Measurements from ENCODE around the gene RBM34. TPM values are rescaled to one million over a fixed set of nuclear protein-coding genes. Genes with fewer than 3 reads are reported as not detected.
"Not testable (repeated sequence)": the region's sequence is repeated elsewhere in the genome, so short reads cannot be mapped to it uniquely, and the experiment has no call there.

RBM34 gene
- polyA plus RNA-seq, 3 donors, result 20.5 to 25.7 (median 22.5) TPM

- Histone ChIP-seq H3K27ac (ENCODE audit: low read depth in 1 of 2, low read length in 2 of 2) (no peak overlapping the region), H3K9ac (ENCODE audit: insufficient read depth, low read length, poor library complexity, severe bottlenecking) (no peak overlapping the region), H3K9me3 (replicated peaks in 1 of 2; ENCODE audit: control insufficient read depth in 1 of 2, insufficient read depth in 1 of 2, low read length in 2 of 2) (no peaks in the 10 kb centered on the region), H2AFZ (ENCODE audit: insufficient read depth, low read depth, low read length, poor library complexity, severe bottlenecking) (peak overlapping the region; percentile 29), H3K4me1 (ENCODE audit: control insufficient read depth in 1 of 2, insufficient read depth in 2 of 2, low read length in 2 of 2) (peaks cover 18 to 19% of the 10 kb centered on the region in 2 donors), H3K4me3 (replicated peaks in 1 of 3; ENCODE audit: low read depth in 2 of 3, low read length in 3 of 3) (no peak overlapping the region), H3K4me2 (replicated peaks; ENCODE audit: extremely low read depth, low read length, poor library complexity, severe bottlenecking) (no peak overlapping the region), H3K79me2 (ENCODE audit: insufficient read depth, low read length) (no peaks in the 10 kb centered on the region), H4K20me1 (ENCODE audit: insufficient read depth, low read length) (no peaks in the 10 kb centered on the region), H3K27me3 (ENCODE audit: control insufficient read depth in 2 of 2, insufficient read depth in 2 of 2, low read length in 2 of 2) (peaks cover 0 to 2% of the 10 kb centered on the region in 2 donors), H3K36me3 (replicated peaks in 1 of 2; ENCODE audit: control insufficient read depth in 1 of 2, insufficient read depth in 2 of 2, low read length in 2 of 2) (no peaks in the 10 kb centered on the region)
- intact Hi-C loops (cut with micrococcal nuclease), result no loop called here
- Mint-ChIP-seq H3K4me1 (peaks cover 20% of the 10 kb centered on the region), H3K36me3 (no peaks in the 10 kb centered on the region), H3K9me3 (peaks cover 0 to 2% (median 0%) of the 10 kb centered on the region in 7 donors), H3K27ac (no peak overlapping the region), H3K27me3 (ENCODE audit: low read depth in 3 of 3) (peaks cover 0 to 4% (median 3%) of the 10 kb centered on the region in 3 donors), H3K4me3 (no peak overlapping the region)
- no peak for DNase-seq
- 100% methylated on average over 3 of the region's 6 CpGs for WGBS (ENCODE audit: insufficient coverage)
- no peak for TF ChIP-seq CTCF (IDR thresholded peaks at IDR 0.05)
These were observed 73.1 kb downstream of the RBM34 start for GRCh38 chr1:235087906-235088305.

DNA sequence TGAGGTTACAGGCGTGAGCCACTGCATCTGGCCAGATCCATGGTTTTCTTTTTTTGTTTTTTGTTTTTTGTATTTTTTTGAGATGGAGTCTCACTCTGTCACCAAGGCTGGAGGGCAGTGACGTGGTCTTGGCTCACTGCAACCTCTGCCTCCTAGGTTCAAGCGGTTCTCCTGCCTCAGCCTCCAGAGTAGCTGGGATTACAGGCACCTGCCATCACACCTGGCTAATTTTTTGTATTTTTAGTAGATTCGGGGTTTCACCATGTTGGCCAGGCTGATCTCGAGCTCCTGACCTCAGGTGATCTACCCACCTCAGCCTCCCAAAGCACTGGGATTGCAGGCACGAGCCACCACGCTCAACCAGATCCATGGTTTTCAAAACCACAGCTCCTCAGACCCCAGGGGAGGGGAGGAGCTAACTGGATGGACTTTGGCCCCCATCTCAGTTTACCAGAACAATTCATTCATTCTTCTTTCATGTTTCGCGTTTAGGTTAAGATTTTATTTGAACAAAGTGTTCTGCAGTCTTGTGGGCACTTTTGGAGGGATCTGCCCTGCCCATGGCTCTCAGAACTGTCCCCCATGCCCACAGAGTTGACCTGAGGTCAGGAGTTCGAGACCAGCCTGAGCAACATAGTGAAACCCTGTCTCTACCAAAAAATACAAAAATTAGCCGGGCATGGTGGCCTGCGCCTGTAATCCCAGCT is 75.5 kb downstream of the RBM34 start:
- H4K20me1 ChIP-seq (ENCODE audit: insufficient read depth, low read length); H3K9me3 ChIP-seq (replicated peaks in 1 of 2; ENCODE audit: control insufficient read depth in 1 of 2, insufficient read depth in 1 of 2, low read length in 2 of 2); H3K4me3 Mint-ChIP-seq; intact Hi-C loops (cut with micrococcal nuclease); H3K4me2 ChIP-seq (replicated peaks; ENCODE audit: extremely low read depth, low read length, poor library complexity, severe bottlenecking); H3K9ac ChIP-seq (ENCODE audit: insufficient read depth, low read length, poor library complexity, severe bottlenecking); DNase-seq; H3K27ac ChIP-seq (ENCODE audit: low read depth in 1 of 2, low read length in 2 of 2); H3K79me2 ChIP-seq (ENCODE audit: insufficient read depth, low read length); H3K4me3 ChIP-seq (replicated peaks in 1 of 3; ENCODE audit: low read depth in 2 of 3, low read length in 3 of 3); H3K36me3 Mint-ChIP-seq; H3K27me3 ChIP-seq (ENCODE audit: control insufficient read depth in 2 of 2, insufficient read depth in 2 of 2, low read length in 2 of 2); H3K27me3 Mint-ChIP-seq (ENCODE audit: low read depth in 3 of 3); H3K36me3 ChIP-seq (replicated peaks in 1 of 2; ENCODE audit: control insufficient read depth in 1 of 2, insufficient read depth in 2 of 2, low read length in 2 of 2); H3K9me3 Mint-ChIP-seq; H2AFZ ChIP-seq (ENCODE audit: insufficient read depth, low read depth, low read length, poor library complexity, severe bottlenecking): not testable (repeated sequence)
- H3K4me1 Mint-ChIP-seq, result peaks cover 19% of the 10 kb centered on the region
- H3K4me1 ChIP-seq (ENCODE audit: control insufficient read depth in 1 of 2, insufficient read depth in 2 of 2, low read length in 2 of 2), result peaks cover 20 to 36% of the 10 kb centered on the region in 2 donors
- 80% methylated on average over 2 of the region's 12 CpGs for WGBS (ENCODE audit: insufficient coverage)
- H3K27ac Mint-ChIP-seq, result peak overlapping the region in 3 of 7 donors; percentile 25 to 68 (median 61)

Small RNA genes within 50 kb of the gene (small RNA-seq; reads per million reads assigned to genes)
- gene AL732292.1 (ENCODE audit: insufficient read length, low read depth) (not detected), gene MIR4753 (ENCODE audit: insufficient read length, low read depth) (not detected), gene SNORA14B (ENCODE audit: insufficient read length, low read depth) (140 reads per million, percentile 97 among the genes with 10 or more reads in this experiment)

Other genes starting within 250 kb of the RBM34 start
- gene TOMM20, start 32.4 kb downstream of the RBM34 start, polyA plus RNA-seq, result 10 to 100 TPM; 26.5 to 34.8 (median 31.5) TPM
- gene ARID4B, start 166.9 kb upstream of the RBM34 start, polyA plus RNA-seq, result 10 to 100 TPM in 2 of 3 donors, 1 to 10 TPM in 1; 9.3 to 15.4 (median 11.1) TPM
- 10 to 100 TPM in 2 of 3 donors, 1 to 10 TPM in 1; 7.9 to 53.0 (median 45.8) TPM for gene GGPS1, start 167.3 kb upstream of the RBM34 start, polyA plus RNA-seq
- gene TBCE, start 206.2 kb upstream of the RBM34 start, polyA plus RNA-seq, result 10 to 100 TPM; 15.4 to 19.4 (median 17.6) TPM